H9 (cell line): ENCODE results near the gene KCNS3. TPM values are rescaled to one million over a fixed set of nuclear protein-coding genes. Genes with fewer than 3 reads are reported as not detected.

ENCODE experiments used
- DNase-seq: peaks from one replicate; pipeline ENCODE4 v3.0.0-alpha.2; 2017
- H2AFZ ChIP-seq: one replicate; pipeline ENCODE4 v1.6.1; 2013; ENCODE audit warnings: mild to moderate bottlenecking, low read length, control low read depth, moderate library complexity
- H2AK5ac ChIP-seq: 2 replicates; pipeline ENCODE4 v1.6.1; 2013; ENCODE audit warnings: low read length, control low read depth, mixed read lengths; ENCODE audit not compliant: insufficient read length
- H2BK120ac ChIP-seq: one replicate; pipeline ENCODE4 v1.6.1; 2013; ENCODE audit warnings: low read depth, mild to moderate bottlenecking, low read length, control low read depth, inconsistent platforms; ENCODE audit not compliant: poor library complexity, severe bottlenecking
- H2BK12ac ChIP-seq: 2 replicates; pipeline ENCODE4 v1.6.1; 2013; ENCODE audit warnings: low read length, control low read depth, mixed read lengths, low read depth; ENCODE audit not compliant: insufficient read length
- H2BK15ac ChIP-seq: 2 replicates; pipeline ENCODE4 v1.6.1; 2013; ENCODE audit warnings: low read depth, low read length, control low read depth
- H2BK20ac ChIP-seq: one replicate; pipeline ENCODE4 v1.6.1; 2013; ENCODE audit warnings: low read depth, mild to moderate bottlenecking, low read length, control low read depth, inconsistent platforms; ENCODE audit not compliant: poor library complexity, severe bottlenecking
- H2BK5ac ChIP-seq: 2 replicates; pipeline ENCODE4 v1.6.1; 2013; ENCODE audit warnings: low read length, control low read depth, mixed read lengths; ENCODE audit not compliant: insufficient read length
- H3K14ac ChIP-seq: 2 replicates; pipeline ENCODE4 v1.6.1; 2013; ENCODE audit warnings: low read length, control low read depth; ENCODE audit not compliant: insufficient read depth
- H3K18ac ChIP-seq: 2 replicates; pipeline ENCODE4 v1.6.1; 2013; ENCODE audit warnings: low read depth, mild to moderate bottlenecking, mixed read lengths, low read length, control low read depth; ENCODE audit not compliant: insufficient read length
- H3K23ac ChIP-seq: 2 replicates; pipeline ENCODE4 v1.6.1; 2013; ENCODE audit warnings: low read length, control low read depth, mixed read lengths, low read depth; ENCODE audit not compliant: insufficient read length
- H3K23me2 ChIP-seq: 2 replicates; pipeline ENCODE4 v1.6.1; 2013; ENCODE audit warnings: low read depth, mild to moderate bottlenecking, mixed read lengths, low read length, control low read depth; ENCODE audit not compliant: insufficient read length, poor library complexity, severe bottlenecking
- H3K27ac ChIP-seq: 2 replicates; pipeline ENCODE4 v1.5.1; 2013; ENCODE audit warnings: low read length, control low read depth, mixed read lengths, low read depth; ENCODE audit not compliant: insufficient read length
- H3K27me3 ChIP-seq: 2 replicates; pipeline ENCODE4 v1.6.1; 2013; ENCODE audit warnings: low read length, control low read depth, inconsistent platforms; ENCODE audit not compliant: insufficient read depth
- H3K4ac ChIP-seq: 2 replicates; pipeline ENCODE4 v1.6.1; 2013; ENCODE audit warnings: low read depth, mild to moderate bottlenecking, control low read depth, inconsistent platforms, low read length, moderate library complexity
- H3K4me1 ChIP-seq: 2 replicates; pipeline ENCODE4 v1.6.1; 2013; ENCODE audit warnings: low read length, control low read depth, inconsistent platforms; ENCODE audit not compliant: insufficient read depth
- H3K4me2 ChIP-seq: 2 replicates; pipeline ENCODE4 v1.6.1; 2013; ENCODE audit warnings: low read length, control low read depth, mixed read lengths; ENCODE audit not compliant: insufficient read length, insufficient read depth
- H3K56ac ChIP-seq: 2 replicates; pipeline ENCODE4 v1.6.1; 2013; ENCODE audit warnings: low read depth, mild to moderate bottlenecking, mixed read lengths, low read length, control low read depth; ENCODE audit not compliant: insufficient read length
- H3K79me1 ChIP-seq: 2 replicates; pipeline ENCODE4 v1.6.1; 2013; ENCODE audit warnings: low read depth, mild to moderate bottlenecking, moderate library complexity, low read length, control low read depth, inconsistent platforms; ENCODE audit not compliant: insufficient read depth, poor library complexity, severe bottlenecking
- H3K79me2 ChIP-seq: 2 replicates; pipeline ENCODE4 v1.6.1; 2013; ENCODE audit warnings: low read length, control low read depth, inconsistent platforms; ENCODE audit not compliant: insufficient read depth
- H3K9ac ChIP-seq: 2 replicates; pipeline ENCODE4 v1.6.1; 2013; ENCODE audit warnings: low read length, control low read depth, mixed read lengths; ENCODE audit not compliant: insufficient read length; ENCODE audit errors: extremely low read depth
- H3K9me3 ChIP-seq: one replicate; pipeline ENCODE4 v1.6.1; 2013; ENCODE audit warnings: low read depth, low read length, inconsistent platforms; ENCODE audit not compliant: control insufficient read depth
- H3T11ph ChIP-seq: one replicate; pipeline ENCODE4 v1.6.1; 2013; ENCODE audit warnings: mild to moderate bottlenecking, low read length, control low read depth, inconsistent platforms
- H4K20me1 ChIP-seq: one replicate; pipeline ENCODE4 v1.6.1; 2013; ENCODE audit not compliant: control insufficient read depth, insufficient read length, insufficient read depth
- H4K5ac ChIP-seq: 2 replicates; pipeline ENCODE4 v1.6.1; 2013; ENCODE audit warnings: low read depth, mild to moderate bottlenecking, mixed read lengths, low read length, control low read depth; ENCODE audit not compliant: insufficient read length
- H4K8ac ChIP-seq: replicated peaks from 2 replicates; pipeline ENCODE4 v1.6.1; 2013; ENCODE audit warnings: low read length, control low read depth, mixed read lengths, low read depth; ENCODE audit not compliant: insufficient read length
- H4K91ac ChIP-seq: 2 replicates; pipeline ENCODE4 v1.6.1; 2013; ENCODE audit warnings: low read depth, mild to moderate bottlenecking, moderate library complexity, mixed read lengths, low read length, control low read depth; ENCODE audit not compliant: insufficient read length
- H3K27ac Mint-ChIP-seq, 3 experiments: 2 replicates in 2 of 3; 3 replicates in 1 of 3; pipeline ENCODE4 v1.8.0; 2020 to 2021; ENCODE audit warnings: mixed read lengths in 3 of 3, mild to moderate bottlenecking in 1 of 3, moderate library complexity in 1 of 3
- H3K27me3 Mint-ChIP-seq: 2 replicates; pipeline ENCODE4 v1.8.0; 2021; ENCODE audit warnings: low read depth, mild to moderate bottlenecking, moderate library complexity, mixed read lengths
- H3K36me3 Mint-ChIP-seq, 3 experiments: 2 replicates in 2 of 3; 3 replicates in 1 of 3; pipeline ENCODE4 v1.8.0; 2020 to 2021; ENCODE audit warnings: low read depth in 3 of 3, mixed read lengths in 3 of 3; ENCODE audit not compliant: insufficient read depth in 1 of 3
- H3K4me1 Mint-ChIP-seq, 2 experiments: 2 replicates each; pipeline ENCODE4 v1.8.0; 2020; ENCODE audit warnings: mixed read lengths in 2 of 2
- H3K4me3 Mint-ChIP-seq, 2 experiments: 2 replicates in 1 of 2; 3 replicates in 1 of 2; pipeline ENCODE4 v1.8.0; 2020 to 2021; ENCODE audit warnings: mild to moderate bottlenecking in 2 of 2, mixed read lengths in 2 of 2, moderate library complexity in 1 of 2
- H3K9me3 Mint-ChIP-seq, 2 experiments: 2 replicates in 1 of 2; 3 replicates in 1 of 2; pipeline ENCODE4 v1.8.0; 2020; ENCODE audit warnings: mild to moderate bottlenecking in 2 of 2, mixed read lengths in 2 of 2, moderate library complexity in 1 of 2
- CTCF ChIP-seq: fragments of 200-600 bp; sonication (generic); conservative IDR thresholded peaks from 3 replicates; pipeline ENCODE4 v1.8.0; 2021; ENCODE audit warnings: antibody characterized with exemption, mild to moderate bottlenecking
- WGBS: extraction: QIAGEN DNeasy Blood & Tissue Kit; methylation state at CpG from one replicate; pipeline ENCODE4 v1.1.7; 2013; ENCODE audit warnings: missing lambda C conversion rate, low lambda C conversion rate, mixed read lengths; ENCODE audit not compliant: insufficient read length; ENCODE audit errors: extremely low coverage; 5-methylcytosine and 5-hydroxymethylcytosine counted together
- total RNA-seq: library from RNA; stranded (reverse); gene quantifications from 2 replicates; pipeline ENCODE4 v1.2.1, GENCODE V29; 2021

KCNS3 gene
- total RNA-seq, 1 experiment from 2014 or later, result 8.0 TPM

GRCh38 chr2:17966798-17967197, 88.3 kb downstream of the KCNS3 start:
- Histone ChIP-seq H3K23me2 (no peaks in the 10 kb centered on the region), H3K4me1 (no peaks in the 10 kb centered on the region), H3K9me3 (no peaks in the 10 kb centered on the region), H4K91ac (no peak overlapping the region), H3T11ph (no peak overlapping the region), H3K4ac (no peak overlapping the region), H3K23ac (no peak overlapping the region), H3K56ac (no peak overlapping the region), H2BK12ac (no peak overlapping the region), H3K27me3 (no peaks in the 10 kb centered on the region; the same call in 1 of the 2 replicates), H3K27ac (no peak overlapping the region), H2AFZ (no peak overlapping the region), H2BK5ac (no peak overlapping the region), H2BK15ac (no peak overlapping the region), H2BK120ac (no peak overlapping the region), H3K4me2 (no peak overlapping the region), H3K79me2 (no peaks in the 10 kb centered on the region; the same call in 1 of the 2 replicates), H3K79me1 (no peaks in the 10 kb centered on the region), H3K9ac (no peak overlapping the region), H3K14ac (no peak overlapping the region), H4K5ac (no peak overlapping the region), H2AK5ac (no peak overlapping the region), H4K8ac (no peak overlapping the region), H2BK20ac (no peak overlapping the region), H3K18ac (no peak overlapping the region), H4K20me1 (no peaks in the 10 kb centered on the region)
- H3K9me3 Mint-ChIP-seq, result no peaks in the 10 kb centered on the region; a peak in 1 of 5 replicates
- H3K27ac Mint-ChIP-seq, result no peak overlapping the region
- no peak for DNase-seq
- H3K36me3 Mint-ChIP-seq, result no peaks in the 10 kb centered on the region
- no peak overlapping the region for H3K4me3 Mint-ChIP-seq
- WGBS, result no CpG with 5 or more reads among the region's 3 CpGs
- peaks cover 3 to 4% of the 10 kb centered on the region in 2 experiments; a peak in 1 of 4 replicates for H3K4me1 Mint-ChIP-seq
- H3K27me3 Mint-ChIP-seq, result 0 out of 2 replicates have a peak, but pooled peaks cover 2% of the 10 kb centered on the region
- no peak for TF ChIP-seq CTCF
